WERI-Rb-1 (cell line): ENCODE data around the gene NDUFB3.

ENCODE experiments used
- DNase-seq: peaks from one replicate; pipeline ENCODE4 v3.0.0-alpha.2; 2020
- H3K27ac ChIP-seq: fragments of 250-450 bp; sonication (Bioruptor Pico); 2 replicates; pipeline ENCODE4 v1.5.1; 2020; ENCODE audit warnings: mild to moderate bottlenecking, moderate library complexity
- H3K27me3 ChIP-seq: fragments of 250-450 bp; sonication (Bioruptor Pico); 2 replicates; pipeline ENCODE4 v1.5.1; 2021; ENCODE audit warnings: mild to moderate bottlenecking, low read depth, moderate library complexity; ENCODE audit not compliant: insufficient read depth, severe bottlenecking
- H3K36me3 ChIP-seq: fragments of 250-450 bp; sonication (Bioruptor Pico); 2 replicates; pipeline ENCODE4 v1.5.1; 2020; ENCODE audit warnings: mild to moderate bottlenecking, moderate library complexity
- H3K4me3 ChIP-seq: 2 replicates; pipeline ENCODE4 v1.5.1; 2011; ENCODE audit warnings: low read depth, mild to moderate bottlenecking, control low read depth, low read length
- H3K9me3 ChIP-seq: fragments of 250-450 bp; sonication (Bioruptor Pico); 2 replicates; pipeline ENCODE4 v1.5.1; 2021; ENCODE audit warnings: mild to moderate bottlenecking, moderate library complexity; ENCODE audit not compliant: severe bottlenecking
- TF ChIP-seq, protein P1 (sequence below): IDR thresholded peaks from 2 replicates; pipeline ENCODE4 v1.5.1; 2011; ENCODE audit warnings: low read depth, mild to moderate bottlenecking, control low read depth, inconsistent platforms, low read length

Gene NDUFB3

DNA sequence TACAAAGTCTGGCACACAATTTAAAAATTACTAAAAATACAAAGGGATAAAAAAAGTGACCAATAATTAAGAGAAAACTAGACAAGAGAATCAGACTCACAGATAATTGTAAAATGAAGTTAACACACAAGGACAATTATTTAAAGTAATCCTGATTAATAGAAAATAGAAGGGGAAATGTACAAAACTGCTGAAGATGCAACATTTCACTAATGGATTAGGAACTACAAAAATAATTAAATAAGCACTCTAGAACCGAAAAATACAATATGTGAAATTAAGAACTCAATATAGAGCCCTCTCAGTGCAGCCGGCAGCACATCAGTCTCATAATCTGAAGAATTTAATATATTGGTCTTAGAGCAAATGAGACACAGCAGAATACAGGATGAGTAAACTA is 24.9 kb upstream of the NDUFB3 start:
- no peaks in the 10 kb centered on the region for H3K27me3 ChIP-seq
- no peak overlapping the region for H3K27ac ChIP-seq
- H3K36me3 ChIP-seq, result peaks cover 12% of the 10 kb centered on the region
- no peak overlapping the region for H3K4me3 ChIP-seq
- TF ChIP-seq, protein P1, sequence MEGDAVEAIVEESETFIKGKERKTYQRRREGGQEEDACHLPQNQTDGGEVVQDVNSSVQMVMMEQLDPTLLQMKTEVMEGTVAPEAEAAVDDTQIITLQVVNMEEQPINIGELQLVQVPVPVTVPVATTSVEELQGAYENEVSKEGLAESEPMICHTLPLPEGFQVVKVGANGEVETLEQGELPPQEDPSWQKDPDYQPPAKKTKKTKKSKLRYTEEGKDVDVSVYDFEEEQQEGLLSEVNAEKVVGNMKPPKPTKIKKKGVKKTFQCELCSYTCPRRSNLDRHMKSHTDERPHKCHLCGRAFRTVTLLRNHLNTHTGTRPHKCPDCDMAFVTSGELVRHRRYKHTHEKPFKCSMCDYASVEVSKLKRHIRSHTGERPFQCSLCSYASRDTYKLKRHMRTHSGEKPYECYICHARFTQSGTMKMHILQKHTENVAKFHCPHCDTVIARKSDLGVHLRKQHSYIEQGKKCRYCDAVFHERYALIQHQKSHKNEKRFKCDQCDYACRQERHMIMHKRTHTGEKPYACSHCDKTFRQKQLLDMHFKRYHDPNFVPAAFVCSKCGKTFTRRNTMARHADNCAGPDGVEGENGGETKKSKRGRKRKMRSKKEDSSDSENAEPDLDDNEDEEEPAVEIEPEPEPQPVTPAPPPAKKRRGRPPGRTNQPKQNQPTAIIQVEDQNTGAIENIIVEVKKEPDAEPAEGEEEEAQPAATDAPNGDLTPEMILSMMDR, result no peak
- no peak for DNase-seq
- H3K9me3 ChIP-seq, result no peaks in the 10 kb centered on the region

- Histone ChIP-seq H3K36me3 (peaks cover 3% of the 10 kb centered on the region; the same call in 1 of the 2 replicates), H3K27me3 (no peaks in the 10 kb centered on the region), H3K4me3 (no peak overlapping the region), H3K27ac (no peak overlapping the region), H3K9me3 (no peaks in the 10 kb centered on the region)
- DNase-seq, result no peak
- TF ChIP-seq, protein P1, result no peak
Measured at GRCh38 chr2:201049455-201049854, 22.3 kb upstream of the NDUFB3 start.

GRCh38 chr2:201057087-201057521 is 14.7 kb upstream of the NDUFB3 start:
- Histone ChIP-seq H3K4me3 (no peak overlapping the region), H3K9me3 (no peaks in the 10 kb centered on the region), H3K36me3 (no peaks in the 10 kb centered on the region; the same call in 1 of the 2 replicates), H3K27ac (no peak overlapping the region), H3K27me3 (no peaks in the 10 kb centered on the region)
- TF ChIP-seq, protein P1, result no peak
- no peak for DNase-seq

DNA sequence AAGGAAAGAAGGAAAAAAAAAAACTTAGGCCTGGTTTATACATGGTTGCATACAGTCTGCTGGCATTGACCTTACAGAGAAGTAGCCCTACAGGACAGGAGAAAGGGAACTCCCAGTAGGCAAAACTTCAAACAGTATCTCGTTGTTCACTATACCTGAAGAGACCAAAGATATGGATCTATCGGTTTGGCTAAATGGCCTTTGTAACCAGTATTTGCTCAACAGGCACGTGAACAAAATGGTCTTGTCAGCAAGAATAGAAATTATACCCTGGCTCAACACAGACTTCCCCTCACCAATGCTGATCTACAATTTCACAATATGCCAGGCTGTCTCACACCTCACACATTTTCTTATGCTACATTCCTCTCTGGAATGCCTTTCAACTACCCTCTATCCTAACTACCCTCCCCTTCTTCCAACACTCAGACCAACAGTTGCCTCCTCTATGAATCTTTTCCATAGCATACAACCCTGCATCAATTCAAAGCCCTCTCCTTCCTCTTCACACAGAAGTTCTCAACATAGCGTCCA is 14.0 kb upstream of the NDUFB3 start:
- TF ChIP-seq, protein P1, result no peak
- no peak overlapping the region for H3K27ac ChIP-seq
- H3K9me3 ChIP-seq, result no peaks in the 10 kb centered on the region
- H3K4me3 ChIP-seq, result no peak overlapping the region
- no peak for DNase-seq
- H3K27me3 ChIP-seq, result no peaks in the 10 kb centered on the region
- H3K36me3 ChIP-seq, result no peaks in the 10 kb centered on the region; the same call in 1 of the 2 replicates

- Histone ChIP-seq H3K27me3 (no peaks in the 10 kb centered on the region), H3K4me3 (no peak overlapping the region), H3K27ac (no peak overlapping the region), H3K9me3 (no peaks in the 10 kb centered on the region), H3K36me3 (no peaks in the 10 kb centered on the region; the same call in 1 of the 2 replicates)
- TF ChIP-seq, protein P1, result no peak
- no peak for DNase-seq
Measured at GRCh38 chr2:201058914-201059313, 12.9 kb upstream of the NDUFB3 start.
